GM18861 (cell line): ENCODE data around the gene THAP4.
"Not testable (repeated sequence)": the region's sequence is repeated elsewhere in the genome, so short reads cannot be mapped to it uniquely, and the experiment has no call there.

Source experiments
- ATAC-seq: cut with Tn5 transposase; IDR thresholded peaks from one replicate; pipeline ENCODE4 v1.9.1; 2021; ENCODE audit not compliant: unreplicated experiment

THAP4 gene

DNA sequence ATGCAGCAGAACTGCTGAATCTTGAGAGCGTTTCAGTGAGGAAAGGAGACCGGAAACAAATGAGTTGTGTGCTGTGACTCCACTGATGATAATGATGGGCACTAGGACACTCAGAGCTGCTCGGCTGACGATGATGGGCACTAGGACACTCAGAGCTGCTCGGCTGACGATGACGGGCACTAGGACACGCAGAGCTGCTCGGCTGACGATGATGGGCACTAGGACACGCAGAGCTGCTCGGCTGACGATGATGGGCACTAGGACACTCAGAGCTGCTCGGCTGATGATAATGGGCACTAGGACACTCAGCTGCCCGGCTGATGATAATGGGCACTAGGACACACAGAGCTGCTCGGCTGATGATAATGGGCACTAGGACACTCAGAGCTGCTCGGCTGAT is 47.1 kb downstream of the THAP4 start:
- ATAC-seq, result not testable (repeated sequence)

DNA sequence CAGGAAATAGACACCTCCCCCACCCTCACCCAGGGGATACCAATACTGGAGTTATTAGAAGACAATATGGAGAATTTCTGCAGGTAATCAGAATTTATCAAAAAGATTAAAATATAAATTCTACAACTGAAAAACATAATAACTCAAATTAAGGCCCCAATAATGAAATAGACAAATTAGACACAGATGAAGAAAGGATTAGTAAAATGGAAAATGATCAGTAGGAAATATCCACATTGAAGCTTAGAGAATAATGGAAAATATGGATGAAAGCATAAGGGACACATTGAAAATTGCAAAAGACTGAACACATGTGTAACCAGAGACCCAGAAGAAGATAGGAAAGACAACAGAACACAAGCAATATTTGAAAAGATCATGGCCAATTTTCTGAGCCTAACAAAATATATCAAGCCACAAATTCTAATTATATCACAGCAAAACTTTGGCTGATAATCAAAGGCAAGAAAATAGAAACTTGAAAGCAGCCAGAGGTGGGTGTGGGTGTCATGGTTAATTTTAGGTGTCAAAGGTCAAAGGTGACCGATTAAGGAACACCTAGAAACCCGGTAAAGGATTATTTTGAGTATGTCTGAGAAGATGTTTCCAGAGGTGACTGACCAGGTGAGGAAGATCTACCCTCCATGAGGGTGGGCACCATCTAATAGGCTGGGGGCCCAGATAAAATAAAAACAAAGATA is 50.2 kb downstream of the THAP4 start:
- no peak for ATAC-seq

DNA sequence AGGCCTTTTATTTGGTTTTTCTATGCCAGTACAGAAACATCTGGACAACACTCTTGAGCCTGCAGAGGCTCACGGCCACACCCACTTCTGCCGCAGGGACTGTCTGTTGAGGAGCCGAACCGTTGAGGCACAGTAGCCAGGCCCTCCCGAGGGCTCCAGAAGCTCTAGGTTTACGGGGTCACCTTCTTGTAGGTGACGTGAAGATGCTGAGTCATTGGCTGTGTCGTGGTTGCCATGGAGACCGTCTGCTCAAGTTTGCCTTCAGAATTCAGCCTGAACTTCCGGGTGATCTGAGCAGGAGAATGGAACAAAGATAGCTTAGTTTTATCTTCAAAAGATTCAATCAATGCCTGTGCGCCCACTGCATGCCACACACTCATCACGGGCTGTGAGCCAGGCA is 52.5 kb downstream of the THAP4 start:
- no peak for ATAC-seq

DNA sequence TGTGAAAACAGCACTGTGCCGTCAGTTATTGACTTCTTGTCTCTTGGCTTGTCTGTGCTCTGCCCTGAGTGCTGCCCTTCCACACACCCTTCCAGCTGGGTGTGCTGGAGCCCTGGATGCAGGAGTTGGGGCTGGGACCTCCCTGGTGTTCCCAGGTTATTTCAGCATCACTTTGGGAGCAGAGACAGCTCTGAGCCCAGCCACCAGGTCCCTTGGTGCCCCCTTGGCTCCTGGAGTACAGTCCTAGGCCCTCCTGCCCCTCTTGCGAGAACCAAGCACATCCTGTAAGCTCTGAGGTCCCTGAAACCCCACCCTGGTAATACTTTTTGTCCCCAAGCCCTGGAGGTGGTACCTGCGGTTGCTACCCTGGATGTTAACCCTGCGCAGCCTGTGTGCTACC is 54.2 kb downstream of the THAP4 start:
- ATAC-seq, result no peak

DNA sequence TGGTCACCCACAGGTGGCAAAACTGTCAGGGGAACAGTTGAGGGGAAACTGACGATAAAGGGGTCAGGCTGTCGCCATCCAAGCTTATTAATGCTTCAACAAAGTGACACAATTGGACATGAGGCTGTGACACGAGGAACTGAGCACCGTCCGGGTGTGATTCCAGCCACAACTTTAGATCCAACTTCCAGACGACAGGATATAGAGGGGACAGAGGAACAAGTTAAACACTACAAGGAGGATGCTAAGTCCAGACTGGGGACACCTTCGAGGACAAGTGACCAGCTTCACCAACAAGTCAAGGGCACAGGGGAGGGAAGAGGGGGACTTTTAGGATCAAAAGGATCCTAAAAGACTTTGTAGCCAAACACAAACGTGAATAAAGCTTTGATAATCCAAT is 54.6 kb downstream of the THAP4 start:
- ATAC-seq, result no peak

DNA sequence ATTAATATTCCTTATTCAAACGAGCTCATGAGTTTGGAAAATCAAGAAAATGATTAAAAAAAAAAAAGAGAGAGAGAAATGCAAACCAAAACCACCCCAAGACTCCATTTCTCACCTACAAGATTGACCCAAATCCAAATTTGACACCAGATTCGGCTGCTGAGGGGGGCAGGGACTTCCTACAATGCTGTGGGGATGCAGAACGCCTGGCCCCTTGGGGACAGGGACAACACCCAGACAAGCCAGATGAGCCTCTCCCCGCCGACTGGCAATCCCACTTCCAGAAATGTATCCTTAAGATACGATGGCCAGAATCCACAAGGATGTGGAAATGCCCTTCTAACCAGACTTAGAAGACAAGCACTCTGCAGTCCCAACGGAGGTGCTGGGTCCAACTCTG is 57.7 kb downstream of the THAP4 start:
- ATAC-seq, result no peak

DNA sequence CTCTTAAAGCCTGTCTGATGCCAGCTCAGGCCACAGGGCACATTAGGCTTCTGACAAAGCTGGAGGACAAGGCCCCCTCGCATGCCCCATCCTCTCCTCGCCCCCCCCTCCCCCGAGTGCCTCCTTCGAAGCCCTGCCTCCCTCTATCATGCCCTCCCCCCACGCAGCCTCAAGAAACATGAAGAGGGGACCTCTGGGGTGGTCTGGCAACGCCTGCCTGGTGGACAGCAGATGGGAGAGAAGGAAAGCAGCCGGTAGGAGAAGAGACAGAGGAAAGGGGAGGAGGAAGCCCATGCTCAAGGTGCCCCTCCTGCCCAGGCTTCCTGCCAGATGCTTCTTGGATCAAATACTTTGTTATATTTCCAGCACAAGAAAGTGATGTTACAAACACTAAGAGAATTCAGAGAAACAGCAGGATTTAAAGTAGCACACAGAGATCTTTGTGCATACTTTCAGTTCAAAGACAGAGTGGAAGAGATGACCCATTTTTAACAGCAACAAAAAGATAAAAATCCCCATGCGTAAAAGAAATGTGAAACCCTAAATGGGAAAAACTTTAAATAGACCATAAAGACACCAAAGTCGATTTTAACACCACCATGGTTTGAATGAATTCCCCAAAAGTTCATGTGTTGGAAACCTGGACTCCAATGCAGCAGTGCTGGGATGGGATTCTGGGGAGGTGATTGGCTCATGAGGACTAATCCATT is 59.4 kb downstream of the THAP4 start:
- ATAC-seq, result no peak

DNA sequence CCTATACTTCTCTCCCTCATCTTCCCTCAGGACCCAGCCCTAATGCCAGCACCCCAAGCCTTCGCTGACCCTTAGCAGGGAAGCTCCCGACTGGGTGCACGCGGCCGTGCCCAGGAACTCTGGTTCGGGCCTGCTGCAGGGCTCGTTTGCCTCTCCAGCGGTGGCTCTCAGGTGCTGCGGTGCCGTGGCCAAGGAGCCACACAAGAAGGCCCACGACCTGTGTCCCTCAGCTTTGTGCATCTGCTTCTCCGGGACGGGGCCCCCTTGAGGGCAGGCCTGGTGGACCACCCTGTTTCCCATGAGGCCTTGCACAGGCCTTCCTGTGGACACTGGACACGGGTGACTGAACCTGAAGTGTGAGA is 60.7 kb downstream of the THAP4 start:
- no peak for ATAC-seq

DNA sequence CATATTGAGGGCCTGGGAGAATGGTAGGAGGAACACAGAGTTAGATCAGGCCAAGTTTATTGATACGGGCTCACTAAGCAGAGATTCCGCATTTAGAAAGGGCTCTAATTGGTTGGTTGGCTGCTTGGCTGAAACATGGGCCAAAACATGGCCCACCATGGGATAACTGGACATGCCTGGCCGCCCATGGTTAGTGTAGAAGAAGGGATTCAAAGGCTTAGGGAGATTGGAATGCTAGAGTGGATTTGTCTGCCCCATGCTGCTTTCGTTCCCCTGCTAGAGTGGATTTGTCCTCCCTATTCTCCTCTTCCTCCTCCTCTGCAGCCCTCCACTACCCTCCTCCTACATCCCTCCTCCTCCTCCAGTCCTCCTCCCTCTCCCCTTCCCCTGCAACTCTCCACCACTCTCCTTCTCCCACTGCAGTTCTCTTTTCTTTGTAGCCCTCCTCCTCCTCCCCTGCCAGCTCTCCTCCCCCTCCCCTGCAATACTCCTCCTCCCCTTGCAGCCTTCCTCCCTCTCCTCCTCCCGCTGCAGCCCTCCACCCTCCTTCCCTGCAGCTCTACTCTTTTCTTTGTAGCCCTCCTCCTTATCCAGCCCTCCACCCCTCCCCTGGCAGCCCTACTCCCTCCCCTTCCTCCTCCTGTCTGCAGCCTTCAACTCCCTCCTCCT is 61.2 kb downstream of the THAP4 start:
- ATAC-seq, result no peak

DNA sequence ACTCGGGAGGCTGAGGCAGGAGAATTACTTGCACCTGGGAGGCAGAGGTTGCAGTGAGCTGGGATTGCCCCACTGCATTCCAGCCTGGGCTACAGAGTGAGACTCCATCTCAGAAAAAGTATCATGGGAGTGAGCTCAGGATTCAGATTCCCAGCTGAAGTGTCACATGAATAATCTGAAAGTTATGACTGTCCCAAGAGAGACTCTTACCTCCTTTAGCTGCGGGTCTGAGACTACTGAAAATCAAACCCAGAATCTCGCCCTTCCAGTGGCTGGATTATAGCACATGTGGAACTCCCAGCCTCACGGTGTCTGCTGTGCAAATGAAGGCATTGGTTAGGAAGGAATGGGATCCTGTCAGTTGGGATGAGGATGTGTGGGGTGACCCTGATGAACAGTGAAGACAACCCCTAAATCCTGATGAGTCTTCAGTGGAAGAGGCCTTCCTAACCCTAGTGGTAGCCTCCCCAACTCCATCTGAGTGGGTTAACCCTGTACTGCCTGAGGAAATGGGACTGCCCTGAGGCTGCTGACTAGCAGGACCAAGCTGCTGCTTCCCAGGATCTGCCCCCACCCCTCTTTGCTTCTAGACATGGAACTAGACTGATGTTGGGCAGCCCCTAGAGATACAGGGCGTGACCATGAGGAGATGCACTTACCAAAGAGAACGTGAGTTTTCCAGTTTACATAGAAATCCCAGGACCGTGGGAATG is 61.9 kb downstream of the THAP4 start:
- ATAC-seq, result no peak

DNA sequence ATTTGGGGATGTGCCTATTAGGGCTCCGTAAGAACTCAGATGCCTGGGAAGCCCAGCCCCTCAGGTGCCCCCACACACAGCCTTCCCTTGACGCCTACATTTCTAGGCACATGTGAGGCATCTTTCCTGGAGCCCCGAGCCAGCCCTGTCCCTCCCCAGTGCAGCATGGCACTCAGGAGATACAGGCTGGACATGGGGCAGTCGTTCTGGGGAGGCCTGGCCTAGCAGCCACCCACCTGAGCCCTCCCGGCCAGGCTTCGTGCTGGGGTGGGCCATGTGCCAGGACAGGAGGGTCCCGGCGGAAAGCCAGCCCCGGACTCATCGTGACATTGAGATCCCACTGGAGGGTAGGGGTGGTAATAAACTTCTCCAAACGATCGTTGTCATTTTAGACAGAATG is 63.2 kb downstream of the THAP4 start:
- ATAC-seq, result no peak

DNA sequence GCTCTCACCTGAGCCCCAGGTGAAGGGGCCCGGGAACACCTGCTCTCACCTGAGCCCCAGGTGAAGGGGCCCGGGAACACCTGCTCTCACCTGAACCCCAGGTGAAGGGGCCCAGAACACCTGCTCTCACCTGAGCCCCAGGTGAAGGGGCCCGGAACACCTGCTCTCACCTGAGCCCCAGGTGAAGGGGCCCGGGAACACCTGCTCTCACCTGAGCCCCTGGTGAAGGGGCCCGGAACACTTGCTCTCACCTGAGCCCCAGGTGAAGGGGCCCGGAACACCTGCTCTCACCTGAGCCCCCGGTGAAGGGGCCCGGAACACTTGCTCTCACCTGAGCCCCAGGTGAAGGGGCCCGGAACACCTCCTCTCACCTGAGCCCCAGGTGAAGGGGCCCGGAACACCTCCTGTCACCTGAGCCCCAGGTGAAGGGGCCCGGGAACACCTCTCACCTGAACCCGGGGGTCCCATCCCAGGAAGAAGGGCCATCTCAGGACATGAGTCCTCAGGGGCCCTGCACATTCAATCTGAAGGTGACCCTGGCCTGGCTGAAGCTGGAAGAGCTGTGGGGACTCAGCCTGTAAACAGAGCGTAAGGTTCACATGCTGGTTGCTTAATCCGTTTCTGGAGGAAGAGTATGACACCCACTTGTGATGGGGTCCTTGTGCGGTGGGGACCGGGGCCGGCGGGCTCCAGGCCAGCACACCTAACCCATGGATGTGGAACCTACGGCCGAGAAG is 63.9 kb downstream of the THAP4 start:
- not testable (repeated sequence) for ATAC-seq

DNA sequence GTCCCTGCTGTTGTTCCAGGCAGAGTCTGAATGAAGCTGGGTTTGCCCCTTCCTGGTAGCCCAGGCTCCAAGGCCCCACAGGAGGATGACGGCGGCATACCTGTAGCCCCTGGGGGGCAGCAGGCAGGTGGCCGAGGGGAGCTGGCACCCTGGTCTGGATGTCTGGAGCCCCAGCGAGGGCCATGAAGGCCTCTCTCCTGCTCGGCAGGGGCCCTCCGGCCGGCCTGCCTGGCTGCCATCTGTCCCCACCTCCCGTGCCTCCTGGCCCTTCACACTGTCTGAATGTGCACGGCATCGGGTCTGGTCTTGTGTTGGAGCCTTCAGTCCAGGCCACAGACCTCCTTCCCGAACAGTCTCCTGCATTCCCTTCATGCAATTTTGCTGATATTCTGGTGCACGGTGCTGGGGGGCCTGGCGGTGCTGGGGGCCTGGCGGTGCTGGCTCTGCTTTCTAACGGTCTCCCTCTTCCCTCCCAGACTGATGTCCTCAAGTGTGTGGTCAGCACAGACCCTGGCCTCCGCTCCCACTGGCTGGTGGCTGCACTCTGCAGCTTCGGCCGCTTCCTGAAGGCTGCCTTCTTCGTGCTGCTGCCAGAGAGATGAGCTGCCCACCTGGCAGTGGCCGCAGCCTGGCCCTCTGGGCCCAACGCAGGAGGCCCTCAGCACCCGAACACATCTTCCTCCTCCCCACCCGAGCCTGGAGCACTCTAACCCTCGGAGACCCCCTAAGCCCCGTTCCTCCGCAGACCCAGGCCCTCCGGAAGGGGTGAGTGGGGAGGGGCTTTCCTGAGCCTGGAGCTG is 64.9 kb downstream of the THAP4 start:
- ATAC-seq, result no peak

DNA sequence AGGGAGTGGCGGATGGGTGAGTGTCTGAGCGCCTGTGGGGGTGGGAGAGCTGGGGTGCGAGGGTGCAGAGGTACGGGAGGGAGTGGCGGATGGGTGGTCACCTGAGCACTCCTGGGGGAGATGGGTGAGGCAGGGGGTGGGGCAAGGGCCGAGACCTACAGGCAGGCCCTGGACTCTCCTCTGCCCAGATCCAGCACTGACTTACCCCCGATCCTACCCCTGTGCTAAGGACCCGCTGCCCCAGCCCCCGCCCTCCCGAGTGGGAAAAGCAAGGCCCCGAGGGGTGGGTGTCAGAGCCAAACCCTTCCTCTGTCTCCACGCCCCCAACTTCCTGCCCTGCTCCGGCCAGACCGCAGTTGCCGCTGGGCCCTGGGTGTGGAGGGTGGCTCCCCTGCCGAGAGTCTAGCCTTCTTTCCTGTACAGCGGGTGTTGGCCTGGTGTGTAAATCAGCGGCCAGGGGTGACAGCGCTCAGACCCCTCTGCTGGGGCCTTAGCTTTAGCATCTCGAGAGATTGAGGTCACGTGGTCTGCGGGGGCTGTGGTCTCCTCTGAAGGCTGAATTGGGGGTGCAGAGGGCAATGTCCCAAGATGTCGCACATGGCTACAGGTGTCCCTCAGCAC is 65.9 kb downstream of the THAP4 start:
- ATAC-seq, result no peak

DNA sequence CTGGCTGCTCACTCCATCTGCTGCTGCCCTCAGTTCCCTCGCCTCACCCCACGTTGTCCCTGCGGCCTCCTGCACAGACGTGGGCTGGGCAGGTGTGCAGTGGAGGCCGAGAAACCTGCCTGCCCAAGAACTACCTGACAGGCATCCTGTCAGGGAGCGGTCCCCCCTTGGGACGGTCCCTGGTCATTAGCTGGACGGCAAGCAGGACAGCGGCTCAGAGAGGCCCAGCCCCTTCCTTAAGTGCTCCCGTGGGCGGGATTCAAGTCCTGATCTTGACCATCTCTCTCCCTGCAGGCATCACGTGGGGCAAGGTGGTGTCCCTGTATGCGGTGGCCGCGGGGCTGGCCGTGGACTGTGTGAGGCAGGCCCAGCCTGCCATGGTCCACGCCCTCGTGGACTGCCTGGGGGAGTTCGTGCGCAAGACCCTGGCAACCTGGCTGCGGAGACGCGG is 67.1 kb downstream of the THAP4 start:
- ATAC-seq, result no peak

DNA sequence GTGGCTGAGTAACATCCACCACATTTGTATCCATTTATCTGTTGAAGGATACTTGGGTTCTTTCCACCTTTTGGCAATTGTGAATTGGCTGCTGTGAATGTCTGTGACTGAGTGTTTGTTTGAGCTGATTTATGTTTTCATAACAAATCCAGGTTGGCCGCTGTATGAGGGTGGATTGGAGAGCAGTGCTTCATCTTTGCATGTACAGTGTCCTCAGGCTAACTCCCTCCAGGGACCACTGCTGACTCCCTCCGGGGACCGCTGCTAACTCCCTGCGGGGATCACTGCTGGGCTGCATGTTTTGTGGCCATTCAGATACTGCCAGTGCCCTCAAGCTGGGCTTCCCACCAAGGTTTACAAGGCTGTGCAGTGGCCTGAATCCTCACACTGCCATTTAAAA is 68.2 kb downstream of the THAP4 start:
- no peak for ATAC-seq

DNA sequence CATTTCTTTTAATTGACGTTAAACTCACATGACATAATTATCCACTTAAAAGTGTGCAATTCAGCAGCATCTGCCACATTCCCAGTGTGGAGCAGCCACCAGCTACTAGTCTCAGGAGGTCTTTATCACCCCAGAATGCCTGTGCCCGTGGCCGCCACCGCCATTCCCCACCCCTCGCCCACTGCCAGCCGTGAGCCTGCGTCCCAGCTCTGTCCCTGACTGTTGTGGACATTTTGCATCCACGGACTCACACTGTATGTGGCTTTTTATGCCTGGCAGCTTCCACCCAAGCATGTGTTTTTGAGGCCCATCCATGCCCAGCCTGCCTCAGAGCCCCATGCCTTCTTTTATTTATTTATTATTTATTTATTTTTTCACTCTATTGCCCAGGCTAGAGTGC is 69.2 kb downstream of the THAP4 start:
- no peak for ATAC-seq

DNA sequence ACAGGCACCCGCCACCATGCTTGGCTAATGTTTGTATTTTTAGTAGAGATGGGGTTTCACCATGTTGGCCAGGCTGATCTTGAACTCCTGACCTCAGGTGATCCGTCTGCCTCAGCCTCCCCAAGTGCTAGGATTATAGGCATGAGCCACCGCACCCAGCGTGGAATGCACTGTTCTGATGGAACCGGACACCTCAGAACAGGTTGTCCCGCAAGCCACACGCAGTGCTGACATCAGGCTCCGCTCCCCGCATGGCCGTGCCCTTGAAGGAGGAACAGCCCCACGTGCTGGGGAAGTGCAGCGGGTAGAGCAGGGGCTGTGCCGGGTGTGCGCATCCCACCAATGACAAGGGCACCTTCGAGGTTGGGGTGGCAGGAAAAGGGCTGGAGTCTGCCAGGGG is 69.7 kb downstream of the THAP4 start:
- ATAC-seq, result not testable (repeated sequence)

DNA sequence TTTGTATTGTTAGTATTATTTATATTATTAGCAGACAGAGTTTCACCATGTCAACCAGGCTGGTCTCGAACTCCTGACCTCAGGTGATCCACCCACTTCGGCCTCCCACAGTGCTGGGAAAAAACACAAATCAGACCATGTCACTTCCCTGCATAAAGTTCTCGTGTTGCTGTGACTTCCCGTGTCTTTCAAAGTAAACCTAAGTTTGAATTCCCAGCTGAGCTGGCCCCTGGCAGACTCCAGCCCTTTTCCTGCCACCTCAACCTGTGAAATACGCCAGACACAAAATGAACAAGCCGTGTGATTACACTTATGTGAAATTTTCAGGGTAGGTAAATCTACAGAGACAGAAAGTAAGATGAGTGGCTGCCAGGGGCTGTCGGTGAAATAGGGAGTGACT is 70.5 kb downstream of the THAP4 start:
- ATAC-seq, result no peak

DNA sequence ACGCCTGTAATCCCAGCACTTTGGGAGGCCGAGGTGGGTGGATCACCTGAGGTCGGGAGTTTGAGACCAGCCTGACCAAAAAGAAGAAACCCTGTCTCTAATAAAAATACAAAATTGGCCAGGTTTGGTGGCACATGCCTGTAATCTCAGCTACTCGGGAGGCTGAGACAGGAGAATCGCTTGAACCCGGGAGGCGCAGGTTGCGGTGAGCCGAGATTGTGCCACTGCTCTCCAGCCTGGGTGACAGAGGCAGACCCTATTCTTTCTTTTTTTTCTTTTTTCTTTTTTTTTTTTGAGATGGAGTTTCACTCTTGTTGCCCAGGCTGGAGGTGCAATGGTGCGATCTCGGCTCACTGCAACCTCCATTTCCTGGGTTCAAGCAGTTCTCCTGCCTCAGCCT is 70.9 kb downstream of the THAP4 start:
- not testable (repeated sequence) for ATAC-seq
